Liver (tissue), 10 donors: Measurements from ENCODE around the gene ACADM. TPM values are rescaled to one million over a fixed set of nuclear protein-coding genes. Genes with fewer than 3 reads are reported as not detected.

Experiments
- DNase-seq: peaks from one replicate; pipeline ENCODE4 v3.0.0-alpha.2; 2017; ENCODE audit warnings: low spot score
- H3K27ac ChIP-seq, 2 donors: one replicate each; pipeline ENCODE4 v1.7.0; 2013; ENCODE audit warnings: inconsistent platforms in 2 of 2, low read length in 2 of 2, control low read depth in 1 of 2, low read depth in 1 of 2, mild to moderate bottlenecking in 1 of 2
- H3K27me3 ChIP-seq, 4 donors: one replicate each; pipeline versions ENCODE4 v1.6.1 to v1.7.0; 2013; ENCODE audit warnings: low read length in 3 of 4, inconsistent platforms in 1 of 4, mild to moderate bottlenecking in 1 of 4, moderate library complexity in 1 of 4; ENCODE audit not compliant: control insufficient read depth in 4 of 4, insufficient read depth in 4 of 4
- H3K36me3 ChIP-seq, 4 donors: one replicate each; pipeline versions ENCODE4 v1.6.1 to v1.7.0; 2013; ENCODE audit warnings: low read length in 3 of 4, mild to moderate bottlenecking in 3 of 4, low read depth in 1 of 4, moderate library complexity in 1 of 4; ENCODE audit not compliant: control insufficient read depth in 4 of 4, insufficient read depth in 3 of 4
- H3K4me1 ChIP-seq, 4 donors: one replicate each; pipeline versions ENCODE4 v1.6.1 to v1.7.0; 2013; ENCODE audit warnings: low read length in 3 of 4, mild to moderate bottlenecking in 3 of 4, moderate library complexity in 1 of 4; ENCODE audit not compliant: control insufficient read depth in 4 of 4, insufficient read depth in 4 of 4
- H3K4me3 ChIP-seq, 3 donors: one replicate each; pipeline versions ENCODE4 v1.6.1 to v1.7.0; 2013; ENCODE audit warnings: low read length in 3 of 3, control low read depth in 1 of 3, low read depth in 1 of 3, mild to moderate bottlenecking in 1 of 3
- H3K9ac ChIP-seq, 2 donors: one replicate each; pipeline ENCODE4 v1.7.0; 2013; ENCODE audit warnings: low read length in 2 of 2, mild to moderate bottlenecking in 2 of 2, moderate library complexity in 2 of 2, control low read depth in 1 of 2, low read depth in 1 of 2
- H3K9me3 ChIP-seq, 4 donors: one replicate each; pipeline versions ENCODE4 v1.6.1 to v1.7.0; 2013; ENCODE audit warnings: low read length in 3 of 4; ENCODE audit not compliant: control insufficient read depth in 4 of 4
- EGR1 ChIP-seq, 2 donors: IDR thresholded peaks; 2 replicates each; pipeline ENCODE4 v1.6.1; 2016 to 2018; ENCODE audit warnings: antibody characterized with exemption in 2 of 2, low read depth in 2 of 2
- FOXA2 ChIP-seq: IDR thresholded peaks from 2 replicates; pipeline ENCODE4 v1.6.1; 2016; ENCODE audit warnings: antibody characterized with exemption
- HNF4G ChIP-seq: IDR thresholded peaks from 2 replicates; pipeline ENCODE4 v1.6.1; 2016; ENCODE audit warnings: antibody characterized with exemption
- JUND ChIP-seq, 2 donors: IDR thresholded peaks; 2 replicates each; pipeline ENCODE4 v1.6.1; 2016; ENCODE audit warnings: antibody characterized with exemption in 2 of 2
- NR2F2 ChIP-seq: IDR thresholded peaks from 2 replicates; pipeline ENCODE4 v1.6.1; 2016; ENCODE audit warnings: antibody characterized with exemption
- RAD21 ChIP-seq, 2 donors: IDR thresholded peaks; 2 replicates each; pipeline ENCODE4 v1.6.1; 2016; ENCODE audit warnings: antibody characterized with exemption in 2 of 2, mild to moderate bottlenecking in 2 of 2
- RXRA ChIP-seq, 2 donors: IDR thresholded peaks; 2 replicates each; pipeline ENCODE4 v1.6.1; 2017 to 2018; ENCODE audit warnings: antibody characterized with exemption in 2 of 2, mild to moderate bottlenecking in 1 of 2
- SP1 ChIP-seq: IDR thresholded peaks from 2 replicates; pipeline ENCODE4 v1.6.1; 2018; ENCODE audit warnings: antibody characterized with exemption, mild to moderate bottlenecking
- TAF1 ChIP-seq: conservative IDR thresholded peaks from 2 replicates; pipeline ENCODE4 v1.6.1; 2016; ENCODE audit warnings: antibody characterized with exemption, mild to moderate bottlenecking
- YY1 ChIP-seq: IDR thresholded peaks from 2 replicates; pipeline ENCODE4 v1.6.1; 2016; ENCODE audit warnings: antibody characterized with exemption, mild to moderate bottlenecking
- WGBS: extraction: QIAGEN DNeasy Blood & Tissue Kit; methylation state at CpG from one replicate; pipeline ENCODE4 v1.1.7; 2013; 5-methylcytosine and 5-hydroxymethylcytosine counted together
- polyA plus RNA-seq, 2 donors: library from polyadenylated mRNA; stranded (reverse) in 1 of 2; unstranded in 1 of 2; fragments of 200-250 nt in 1 of 2; fragments of >200 nt in 1 of 2; fragmentation: Nextera tagmentation in 1 of 2; extraction: Ambion mirVana in 1 of 2; gene quantifications; one replicate each; pipeline versions ENCODE4 v1.2.1 to v1.2.3, GENCODE V29; 2013 to 2015
- small RNA-seq: library from RNA; depleted of rRNA; stranded (forward); fragments of <200 nt; gene quantifications from one replicate; pipeline ENCODE3, GENCODE V24; 2014
- total RNA-seq, 2 donors: library from RNA; depleted of rRNA; stranded (reverse); fragments of >200 nt; gene quantifications; one replicate each; pipeline ENCODE4 v1.2.3, GENCODE V29; 2014
- TF ChIP-seq, protein P1 (sequence below): IDR thresholded peaks from 2 replicates; pipeline ENCODE4 v1.6.1; 2016; ENCODE audit warnings: antibody characterized with exemption
- TF ChIP-seq, protein P2 (sequence below): IDR thresholded peaks from 2 replicates; pipeline ENCODE4 v1.6.1; 2016; ENCODE audit warnings: antibody characterized with exemption, mild to moderate bottlenecking
- TF ChIP-seq, protein P3 (sequence below): IDR thresholded peaks from 2 replicates; pipeline ENCODE4 v1.6.1; 2016; ENCODE audit warnings: antibody characterized with exemption
- TF ChIP-seq, protein P4 (sequence below): fragments of 150-350 bp; IDR thresholded peaks from 2 replicates; pipeline ENCODE4 v1.5.1; 2017; ENCODE audit warnings: improper control_type of control experiment, low read depth, low read length; ENCODE audit not compliant: missing input control
- donor health status: healthy.
- donor health status: healthy.
- donor health status: healthy.
- donor health status: healthy.
- donor health status: healthy.

The ACADM gene
- total and polyA plus RNA-seq, 4 donors, result 68.3 to 175 (median 149) TPM

DNA sequence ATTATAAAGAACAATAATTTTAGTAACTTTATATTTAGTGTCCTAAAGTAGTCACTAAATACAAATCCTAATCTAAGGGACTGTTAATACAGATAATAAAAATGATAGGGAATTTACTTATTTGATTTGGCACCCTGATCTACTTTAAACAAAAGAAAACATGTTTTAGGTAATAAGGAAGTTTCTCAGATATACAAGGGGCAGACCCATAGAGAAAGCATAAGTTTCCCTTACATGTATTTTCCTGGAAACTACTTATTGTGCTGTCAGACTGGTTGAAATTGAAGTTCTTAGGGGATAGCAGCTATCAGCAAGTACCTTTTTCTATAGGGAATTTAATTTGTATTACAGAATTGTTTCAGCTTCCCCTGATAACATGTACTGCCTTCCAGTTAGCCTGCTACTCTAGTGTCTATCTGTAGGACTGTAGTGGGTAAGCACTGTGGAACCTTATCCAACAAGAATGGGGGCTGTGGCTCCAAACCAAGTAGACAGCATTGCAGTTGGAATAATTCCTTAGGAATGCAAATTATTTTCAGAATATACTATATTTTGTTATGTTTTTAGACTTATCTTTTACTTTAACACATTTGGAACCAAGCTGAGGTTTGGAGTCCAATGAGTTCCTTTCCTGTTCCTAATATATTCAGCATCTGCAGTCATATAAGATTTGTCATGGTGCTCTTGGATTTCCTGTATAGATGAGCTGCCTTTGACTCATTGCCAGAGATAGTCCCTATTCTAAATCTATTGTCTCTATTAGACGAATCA lies 86.9 kb downstream of the ACADM start (continued):
- TF ChIP-seq RAD21 (IDR thresholded peaks at IDR 0.05) (no peak), JUND (IDR thresholded peaks at IDR 0.05) (no peak), YY1 (no peak), TAF1 (no peak), HNF4G (no peak), NR2F2 (no peak), SP1 (no peak)

DNA sequence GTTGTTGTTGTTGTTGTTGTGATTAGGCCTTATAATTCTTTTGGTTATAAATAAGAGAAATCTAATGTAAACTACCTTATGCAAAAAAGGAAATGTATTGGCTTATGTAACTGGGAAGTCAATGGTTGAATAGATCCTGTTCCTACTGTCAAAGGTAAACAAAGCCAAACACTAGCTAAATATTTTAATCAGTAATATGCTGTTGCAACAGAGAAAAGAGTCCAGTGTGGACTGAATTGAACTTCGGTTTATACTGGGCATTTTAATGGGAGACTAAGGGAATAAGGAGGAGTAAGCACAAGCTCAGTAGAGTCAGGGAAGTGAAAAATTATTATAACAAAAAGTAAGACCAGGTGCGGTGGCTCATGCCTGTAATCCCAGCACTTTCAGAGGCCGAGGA lies 87.6 kb downstream of the ACADM start:
- WGBS, result 75% methylated on average over 3 of the region's 3 CpGs
- Histone ChIP-seq H3K27me3 (no peaks in the 10 kb centered on the region), H3K9ac (no peak overlapping the region), H3K36me3 (no peaks in the 10 kb centered on the region), H3K4me3 (no peak overlapping the region), H3K9me3 (no peaks in the 10 kb centered on the region), H3K4me1 (no peaks in the 10 kb centered on the region), H3K27ac (no peak overlapping the region)
- DNase-seq, result no peak
- TF ChIP-seq FOXA2, result no peak
- TF ChIP-seq RXRA (IDR thresholded peaks at IDR 0.05), result no peak
- TF ChIP-seq JUND (IDR thresholded peaks at IDR 0.05), result no peak
- no peak for TF ChIP-seq EGR1 (IDR thresholded peaks at IDR 0.05; ENCODE audit: low read depth in 2 of 2)
- TF ChIP-seq, protein P1, sequence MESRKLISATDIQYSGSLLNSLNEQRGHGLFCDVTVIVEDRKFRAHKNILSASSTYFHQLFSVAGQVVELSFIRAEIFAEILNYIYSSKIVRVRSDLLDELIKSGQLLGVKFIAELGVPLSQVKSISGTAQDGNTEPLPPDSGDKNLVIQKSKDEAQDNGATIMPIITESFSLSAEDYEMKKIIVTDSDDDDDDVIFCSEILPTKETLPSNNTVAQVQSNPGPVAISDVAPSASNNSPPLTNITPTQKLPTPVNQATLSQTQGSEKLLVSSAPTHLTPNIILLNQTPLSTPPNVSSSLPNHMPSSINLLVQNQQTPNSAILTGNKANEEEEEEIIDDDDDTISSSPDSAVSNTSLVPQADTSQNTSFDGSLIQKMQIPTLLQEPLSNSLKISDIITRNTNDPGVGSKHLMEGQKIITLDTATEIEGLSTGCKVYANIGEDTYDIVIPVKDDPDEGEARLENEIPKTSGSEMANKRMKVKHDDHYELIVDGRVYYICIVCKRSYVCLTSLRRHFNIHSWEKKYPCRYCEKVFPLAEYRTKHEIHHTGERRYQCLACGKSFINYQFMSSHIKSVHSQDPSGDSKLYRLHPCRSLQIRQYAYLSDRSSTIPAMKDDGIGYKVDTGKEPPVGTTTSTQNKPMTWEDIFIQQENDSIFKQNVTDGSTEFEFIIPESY, result no peak
- TF ChIP-seq SP1, result no peak
- no peak for TF ChIP-seq RAD21 (IDR thresholded peaks at IDR 0.05)
- TF ChIP-seq, protein P2, sequence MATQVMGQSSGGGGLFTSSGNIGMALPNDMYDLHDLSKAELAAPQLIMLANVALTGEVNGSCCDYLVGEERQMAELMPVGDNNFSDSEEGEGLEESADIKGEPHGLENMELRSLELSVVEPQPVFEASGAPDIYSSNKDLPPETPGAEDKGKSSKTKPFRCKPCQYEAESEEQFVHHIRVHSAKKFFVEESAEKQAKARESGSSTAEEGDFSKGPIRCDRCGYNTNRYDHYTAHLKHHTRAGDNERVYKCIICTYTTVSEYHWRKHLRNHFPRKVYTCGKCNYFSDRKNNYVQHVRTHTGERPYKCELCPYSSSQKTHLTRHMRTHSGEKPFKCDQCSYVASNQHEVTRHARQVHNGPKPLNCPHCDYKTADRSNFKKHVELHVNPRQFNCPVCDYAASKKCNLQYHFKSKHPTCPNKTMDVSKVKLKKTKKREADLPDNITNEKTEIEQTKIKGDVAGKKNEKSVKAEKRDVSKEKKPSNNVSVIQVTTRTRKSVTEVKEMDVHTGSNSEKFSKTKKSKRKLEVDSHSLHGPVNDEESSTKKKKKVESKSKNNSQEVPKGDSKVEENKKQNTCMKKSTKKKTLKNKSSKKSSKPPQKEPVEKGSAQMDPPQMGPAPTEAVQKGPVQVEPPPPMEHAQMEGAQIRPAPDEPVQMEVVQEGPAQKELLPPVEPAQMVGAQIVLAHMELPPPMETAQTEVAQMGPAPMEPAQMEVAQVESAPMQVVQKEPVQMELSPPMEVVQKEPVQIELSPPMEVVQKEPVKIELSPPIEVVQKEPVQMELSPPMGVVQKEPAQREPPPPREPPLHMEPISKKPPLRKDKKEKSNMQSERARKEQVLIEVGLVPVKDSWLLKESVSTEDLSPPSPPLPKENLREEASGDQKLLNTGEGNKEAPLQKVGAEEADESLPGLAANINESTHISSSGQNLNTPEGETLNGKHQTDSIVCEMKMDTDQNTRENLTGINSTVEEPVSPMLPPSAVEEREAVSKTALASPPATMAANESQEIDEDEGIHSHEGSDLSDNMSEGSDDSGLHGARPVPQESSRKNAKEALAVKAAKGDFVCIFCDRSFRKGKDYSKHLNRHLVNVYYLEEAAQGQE, result no peak
- TF ChIP-seq TAF1, result no peak
- TF ChIP-seq, protein P3, sequence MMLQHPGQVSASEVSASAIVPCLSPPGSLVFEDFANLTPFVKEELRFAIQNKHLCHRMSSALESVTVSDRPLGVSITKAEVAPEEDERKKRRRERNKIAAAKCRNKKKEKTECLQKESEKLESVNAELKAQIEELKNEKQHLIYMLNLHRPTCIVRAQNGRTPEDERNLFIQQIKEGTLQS, result no peak
- TF ChIP-seq YY1, result no peak
- no peak for TF ChIP-seq NR2F2
- TF ChIP-seq, protein P4, sequence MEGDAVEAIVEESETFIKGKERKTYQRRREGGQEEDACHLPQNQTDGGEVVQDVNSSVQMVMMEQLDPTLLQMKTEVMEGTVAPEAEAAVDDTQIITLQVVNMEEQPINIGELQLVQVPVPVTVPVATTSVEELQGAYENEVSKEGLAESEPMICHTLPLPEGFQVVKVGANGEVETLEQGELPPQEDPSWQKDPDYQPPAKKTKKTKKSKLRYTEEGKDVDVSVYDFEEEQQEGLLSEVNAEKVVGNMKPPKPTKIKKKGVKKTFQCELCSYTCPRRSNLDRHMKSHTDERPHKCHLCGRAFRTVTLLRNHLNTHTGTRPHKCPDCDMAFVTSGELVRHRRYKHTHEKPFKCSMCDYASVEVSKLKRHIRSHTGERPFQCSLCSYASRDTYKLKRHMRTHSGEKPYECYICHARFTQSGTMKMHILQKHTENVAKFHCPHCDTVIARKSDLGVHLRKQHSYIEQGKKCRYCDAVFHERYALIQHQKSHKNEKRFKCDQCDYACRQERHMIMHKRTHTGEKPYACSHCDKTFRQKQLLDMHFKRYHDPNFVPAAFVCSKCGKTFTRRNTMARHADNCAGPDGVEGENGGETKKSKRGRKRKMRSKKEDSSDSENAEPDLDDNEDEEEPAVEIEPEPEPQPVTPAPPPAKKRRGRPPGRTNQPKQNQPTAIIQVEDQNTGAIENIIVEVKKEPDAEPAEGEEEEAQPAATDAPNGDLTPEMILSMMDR, result no peak

Small RNA genes lying within 50 kb of the gene (small RNA-seq; reads per million reads assigned to genes)
- not detected for gene SNORD45A
- not detected for gene SNORD45B
- not detected for gene SNORD45C

Other genes with a start within 250 kb of the ACADM start
- gene SLC44A5, start 113.6 kb upstream of the ACADM start, total RNA-seq, result 1 to 10 TPM in 1 of 2 donors, under 1 TPM in 1; 0.25 to 1.1 TPM
- under 1 TPM; 0.13 to 0.19 TPM for gene SLC44A5, start 113.6 kb upstream of the ACADM start, polyA plus RNA-seq
- 10 to 100 TPM; 53.9 to 74.8 TPM for gene RABGGTB, start 61.5 kb downstream of the ACADM start, total RNA-seq
- 10 to 100 TPM; 24.3 to 40.6 TPM for gene RABGGTB, start 61.5 kb downstream of the ACADM start, polyA plus RNA-seq
- under 1 TPM; 0.08 to 0.14 TPM for gene MSH4, start 72.2 kb downstream of the ACADM start, total RNA-seq
- gene MSH4, start 72.2 kb downstream of the ACADM start, polyA plus RNA-seq, result not detected
- not detected for gene ASB17, start 207.7 kb downstream of the ACADM start, total RNA-seq
- gene ASB17, start 207.7 kb downstream of the ACADM start, polyA plus RNA-seq, result not detected